Ovary (tissue), 3 donors: ENCODE results near the gene PRR23E.

Experiments used
- CTCF ChIP-seq, 3 donors: fragments of 450-650 bp in 2 of 3; fragments of 200-600 bp in 1 of 3; IDR thresholded peaks; one replicate each; pipeline versions ENCODE4 v1.5.1 to v1.8.0; 2016 to 2022; ENCODE audit warnings: antibody characterized with exemption in 3 of 3, mild to moderate bottlenecking in 1 of 3
- EP300 ChIP-seq: sonication (generic); formaldehyde crosslinking; IDR thresholded peaks from one replicate; pipeline ENCODE4 v1.6.1; 2017; ENCODE audit warnings: antibody characterized with exemption
- POLR2A ChIP-seq: fragments of 450-650 bp; IDR thresholded peaks from one replicate; pipeline ENCODE4 v1.6.1; 2017; ENCODE audit warnings: antibody characterized with exemption, mild to moderate bottlenecking, moderate library complexity
- donor health status: DM: no; HTN: no; CAD: no.

GRCh38 chr3:127206154-127206553 lies 13.2 kb downstream of the PRR23E start:
- TF ChIP-seq POLR2A (no peak), CTCF (IDR thresholded peaks at IDR 0.05) (no peak), EP300 (no peak)
